ENCODE results near the gene MYH4. TPM values are rescaled to one million over a fixed set of nuclear protein-coding genes. Genes with fewer than 3 reads are reported as not detected.

MYH4 gene
- not detected for polyA plus RNA-seq

DNA sequence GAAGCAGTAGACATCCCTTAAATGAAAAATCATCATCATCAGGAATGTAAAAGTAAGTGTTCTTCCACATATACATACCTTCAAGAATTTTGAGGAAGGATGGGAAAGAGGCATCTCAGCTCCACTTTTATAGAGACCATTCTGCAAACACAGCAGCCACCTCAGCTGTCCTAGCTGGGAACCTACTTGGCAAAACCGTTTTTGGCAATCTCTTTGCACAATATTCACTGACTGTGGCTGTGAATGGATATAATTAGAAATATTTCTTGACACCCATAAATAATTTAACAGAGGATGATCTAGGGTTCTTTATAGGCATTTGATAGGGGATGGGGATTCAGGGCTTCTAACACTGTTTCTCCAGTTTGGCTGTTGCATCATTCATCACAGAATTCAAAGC is at the start of gene MYH4:
TSS of gene MYH4 (minus strand) at position 101 of the 400 bp plus-strand sequence. CDS start 2,814 bp downstream, outside the sequence.
- Histone ChIP-seq H3K36me3 (ENCODE audit: control insufficient read depth in 2 of 2, insufficient read depth in 2 of 2, low read length in 1 of 2) (no peaks in the 10 kb centered on the region), H3K4me3 (ENCODE audit: low read depth in 1 of 2, low read length in 2 of 2) (no peak within 1 kb of the TSS), H3K4me1 (ENCODE audit: control insufficient read depth in 2 of 2, insufficient read depth in 2 of 2, low read length in 1 of 2) (no peaks in the 10 kb centered on the region), H3K27ac (ENCODE audit: low read depth in 2 of 2, low read length in 1 of 2) (no peak within 1 kb of the TSS), H3K9me3 (ENCODE audit: control insufficient read depth in 2 of 2, insufficient read depth in 1 of 2, low read depth in 1 of 2, low read length in 1 of 2) (no peaks in the 10 kb centered on the region), H3K27me3 (ENCODE audit: control insufficient read depth in 1 of 2, insufficient read depth in 2 of 2, low read length in 2 of 2) (no peaks in the 10 kb centered on the region)
- WGBS, 2 donors = 56 to 61% methylated on average over 1 of the region's 1 CpG

DNA sequence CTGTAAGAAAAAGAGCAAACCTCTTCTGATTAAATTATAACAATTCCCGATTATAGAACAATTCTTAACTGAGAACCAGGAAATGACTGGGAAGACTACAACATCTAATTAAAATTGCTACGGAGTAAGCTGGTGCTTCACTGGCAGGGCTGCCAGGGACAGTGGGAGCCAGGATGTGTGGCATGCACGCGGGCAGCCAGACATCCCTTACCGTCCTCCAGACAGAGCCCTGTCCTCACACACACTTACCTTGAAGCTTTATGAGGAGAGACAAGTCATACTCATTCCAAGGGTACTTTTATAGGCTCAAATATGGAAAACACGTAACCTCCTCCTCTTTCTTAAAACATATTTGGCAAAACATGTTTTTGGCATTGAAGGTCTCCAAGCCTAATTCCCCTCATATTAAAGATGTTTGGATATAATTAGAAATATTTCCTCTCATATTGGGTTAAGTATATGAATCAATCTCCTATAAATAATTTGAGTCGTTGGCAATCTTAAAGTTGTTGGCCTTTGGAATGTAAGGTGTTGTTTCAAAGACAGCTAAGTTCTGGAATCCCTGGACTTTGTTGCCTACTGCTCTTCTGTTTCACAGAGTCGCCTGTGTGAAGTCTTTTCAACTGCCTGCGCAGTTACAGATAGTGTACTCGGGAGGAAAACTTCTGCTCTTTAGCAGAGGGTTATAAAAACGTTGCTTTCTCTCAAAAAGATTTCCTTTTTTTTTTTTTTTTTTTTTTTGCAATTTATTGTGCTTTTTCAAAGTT is 49.1 kb upstream of the MYH4 start, which contains the start of gene MYH1:
TSS of gene MYH1 (minus strand) at position 272 of the 767 bp plus-strand sequence. CDS start 1,900 bp downstream, outside the sequence.
- Histone ChIP-seq H3K36me3 (ENCODE audit: control insufficient read depth in 2 of 2, insufficient read depth in 2 of 2, low read length in 1 of 2) (no peaks in the 10 kb centered on the region), H3K27ac (ENCODE audit: low read depth in 2 of 2, low read length in 1 of 2) (no peak within 1 kb of the TSS), H3K27me3 (ENCODE audit: control insufficient read depth in 1 of 2, insufficient read depth in 2 of 2, low read length in 2 of 2) (no peaks in the 10 kb centered on the region), H3K4me3 (ENCODE audit: low read depth in 1 of 2, low read length in 2 of 2) (no peak within 1 kb of the TSS), H3K9me3 (ENCODE audit: control insufficient read depth in 2 of 2, insufficient read depth in 1 of 2, low read depth in 1 of 2, low read length in 1 of 2) (no peaks in the 10 kb centered on the region), H3K4me1 (ENCODE audit: control insufficient read depth in 2 of 2, insufficient read depth in 2 of 2, low read length in 1 of 2) (no peaks in the 10 kb centered on the region)
- 71 to 76% methylated on average over 11 of the region's 11 CpGs for WGBS, 2 donors

DNA sequence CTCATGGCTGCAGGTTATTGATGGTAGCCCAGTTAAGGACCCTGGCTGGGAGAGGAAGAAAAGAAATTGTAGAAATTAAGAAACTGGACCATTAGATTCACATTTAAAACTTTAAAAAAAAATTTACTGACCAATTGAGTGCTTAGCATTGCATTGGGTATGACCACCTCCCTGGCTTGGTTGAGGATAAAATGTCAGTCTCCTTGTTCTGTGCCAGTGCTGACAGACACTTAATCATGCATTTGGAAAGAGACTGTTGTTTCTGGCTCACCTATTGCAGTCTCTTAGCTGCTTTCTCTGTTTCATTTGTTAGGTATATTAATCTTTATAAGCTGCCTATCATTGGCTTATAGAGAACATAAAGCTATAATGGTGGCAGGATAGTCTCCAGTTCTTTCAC is 47.3 kb upstream of the MYH4 start:
- Histone ChIP-seq H3K36me3 (ENCODE audit: control insufficient read depth in 2 of 2, insufficient read depth in 2 of 2, low read length in 1 of 2) (no peaks in the 10 kb centered on the region), H3K9me3 (ENCODE audit: control insufficient read depth in 2 of 2, insufficient read depth in 1 of 2, low read depth in 1 of 2, low read length in 1 of 2) (no peaks in the 10 kb centered on the region), H3K4me1 (ENCODE audit: control insufficient read depth in 2 of 2, insufficient read depth in 2 of 2, low read length in 1 of 2) (no peaks in the 10 kb centered on the region), H3K4me3 (ENCODE audit: low read depth in 1 of 2, low read length in 2 of 2) (no peak overlapping the region), H3K27me3 (ENCODE audit: control insufficient read depth in 1 of 2, insufficient read depth in 2 of 2, low read length in 2 of 2) (no peaks in the 10 kb centered on the region), H3K27ac (ENCODE audit: low read depth in 2 of 2, low read length in 1 of 2) (no peak overlapping the region)

DNA sequence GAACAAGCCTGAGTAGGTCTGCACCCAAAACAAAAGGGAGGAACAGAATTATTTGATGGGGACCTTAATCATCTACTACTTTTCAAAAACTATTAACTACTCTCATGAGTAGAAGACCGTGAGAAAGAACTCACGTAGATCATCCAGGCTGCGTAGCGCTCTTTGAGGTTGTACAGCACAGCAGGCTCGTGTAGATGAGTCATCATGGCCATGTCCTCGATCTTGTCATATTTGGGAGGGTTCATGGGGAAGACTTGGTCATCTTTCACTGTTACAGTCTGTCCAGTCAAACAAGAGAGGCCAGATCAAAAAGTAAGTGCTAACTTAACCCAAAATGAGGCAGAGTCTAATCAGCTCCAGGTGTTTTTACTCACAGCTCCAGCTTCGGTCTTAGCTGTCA is 46.7 kb upstream of the MYH4 start:
- no peak overlapping the region for H3K4me3 ChIP-seq (ENCODE audit: low read depth in 1 of 2, low read length in 2 of 2)
- no peaks in the 10 kb centered on the region for H3K9me3 ChIP-seq (ENCODE audit: control insufficient read depth in 2 of 2, insufficient read depth in 1 of 2, low read depth in 1 of 2, low read length in 1 of 2)
- WGBS, 2 donors = 81% methylated on average over 7 of the region's 7 CpGs

DNA sequence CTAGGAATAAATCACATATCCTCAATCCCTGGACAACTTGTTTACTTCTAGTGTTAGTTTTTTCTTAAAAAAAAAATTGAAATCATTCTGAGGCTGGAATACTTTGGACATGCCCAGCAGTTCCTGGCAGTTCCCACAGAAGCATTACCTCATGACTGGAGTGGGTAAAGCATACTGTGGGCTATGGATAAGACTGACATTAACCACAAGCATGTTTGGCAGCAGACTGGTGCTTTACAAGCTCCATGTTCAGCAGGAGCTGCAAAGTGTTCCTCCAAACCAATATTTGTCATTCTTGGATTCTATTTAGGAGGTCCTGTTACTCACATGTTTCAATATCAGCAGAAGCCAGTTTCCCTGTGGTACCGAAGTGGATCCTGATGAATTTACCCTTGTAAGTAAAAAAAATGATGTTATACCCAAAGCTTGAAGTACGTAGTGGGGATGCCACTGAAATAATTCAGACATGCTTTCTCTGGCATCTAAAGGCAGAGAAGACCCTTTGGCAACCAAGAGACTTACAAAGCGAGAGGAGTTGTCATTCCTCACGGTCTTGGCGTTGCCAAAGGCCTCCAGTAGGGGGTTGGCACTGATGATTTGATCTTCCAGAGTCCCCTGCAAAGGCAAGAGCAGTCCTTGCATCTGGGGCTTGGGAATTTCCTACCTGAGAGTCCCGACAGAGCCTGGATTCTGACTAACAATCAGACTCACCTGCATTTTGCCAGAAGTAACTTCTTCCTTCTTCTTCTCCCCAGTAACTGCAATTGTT is 44.1 kb upstream of the MYH4 start:
- no peaks in the 10 kb centered on the region for H3K9me3 ChIP-seq (ENCODE audit: control insufficient read depth in 2 of 2, insufficient read depth in 1 of 2, low read depth in 1 of 2, low read length in 1 of 2)
- H3K27ac ChIP-seq (ENCODE audit: low read depth in 2 of 2, low read length in 1 of 2) = no peak overlapping the region
- H3K36me3 ChIP-seq (ENCODE audit: control insufficient read depth in 2 of 2, insufficient read depth in 2 of 2, low read length in 1 of 2) = no peaks in the 10 kb centered on the region
- H3K27me3 ChIP-seq (ENCODE audit: control insufficient read depth in 1 of 2, insufficient read depth in 2 of 2, low read length in 2 of 2) = no peaks in the 10 kb centered on the region
- no peaks in the 10 kb centered on the region for H3K4me1 ChIP-seq (ENCODE audit: control insufficient read depth in 2 of 2, insufficient read depth in 2 of 2, low read length in 1 of 2)
- WGBS, 2 donors = 55 to 58% methylated on average over 6 of the region's 6 CpGs
- H3K4me3 ChIP-seq (ENCODE audit: low read depth in 1 of 2, low read length in 2 of 2) = no peak overlapping the region

More for the DNA sequence above, 46.7 kb upstream of the MYH4 start:
- no peak overlapping the region for H3K27ac ChIP-seq (ENCODE audit: low read depth in 2 of 2, low read length in 1 of 2)
- H3K27me3 ChIP-seq (ENCODE audit: control insufficient read depth in 1 of 2, insufficient read depth in 2 of 2, low read length in 2 of 2) = no peaks in the 10 kb centered on the region
- no peaks in the 10 kb centered on the region for H3K4me1 ChIP-seq (ENCODE audit: control insufficient read depth in 2 of 2, insufficient read depth in 2 of 2, low read length in 1 of 2)
- no peaks in the 10 kb centered on the region for H3K36me3 ChIP-seq (ENCODE audit: control insufficient read depth in 2 of 2, insufficient read depth in 2 of 2, low read length in 1 of 2)

DNA sequence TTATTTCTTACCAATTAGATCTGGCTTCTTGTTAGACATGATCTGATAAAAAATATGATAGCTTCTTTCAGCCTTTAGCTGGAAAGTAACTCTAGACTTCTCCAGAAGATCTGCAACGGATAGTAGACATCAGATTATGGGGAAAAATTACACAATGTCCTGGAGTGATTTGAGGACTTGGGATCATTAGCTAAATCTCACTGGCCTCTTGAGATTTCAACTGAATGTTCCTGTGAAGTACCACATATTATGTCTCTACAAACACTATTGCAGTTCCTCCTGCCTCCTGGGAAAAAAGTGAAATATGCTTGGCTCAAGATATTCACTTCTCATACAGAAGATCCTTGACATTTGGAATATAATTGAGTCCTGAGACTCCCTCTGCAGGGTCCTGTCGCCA is 43.5 kb upstream of the MYH4 start:
- Histone ChIP-seq H3K9me3 (ENCODE audit: control insufficient read depth in 2 of 2, insufficient read depth in 1 of 2, low read depth in 1 of 2, low read length in 1 of 2) (no peaks in the 10 kb centered on the region), H3K36me3 (ENCODE audit: control insufficient read depth in 2 of 2, insufficient read depth in 2 of 2, low read length in 1 of 2) (no peaks in the 10 kb centered on the region), H3K27ac (ENCODE audit: low read depth in 2 of 2, low read length in 1 of 2) (no peak overlapping the region), H3K4me3 (ENCODE audit: low read depth in 1 of 2, low read length in 2 of 2) (no peak overlapping the region), H3K4me1 (ENCODE audit: control insufficient read depth in 2 of 2, insufficient read depth in 2 of 2, low read length in 1 of 2) (no peaks in the 10 kb centered on the region), H3K27me3 (ENCODE audit: control insufficient read depth in 1 of 2, insufficient read depth in 2 of 2, low read length in 2 of 2) (no peaks in the 10 kb centered on the region)
- WGBS, 2 donors = 63 to 66% methylated on average over 2 of the region's 2 CpGs

DNA sequence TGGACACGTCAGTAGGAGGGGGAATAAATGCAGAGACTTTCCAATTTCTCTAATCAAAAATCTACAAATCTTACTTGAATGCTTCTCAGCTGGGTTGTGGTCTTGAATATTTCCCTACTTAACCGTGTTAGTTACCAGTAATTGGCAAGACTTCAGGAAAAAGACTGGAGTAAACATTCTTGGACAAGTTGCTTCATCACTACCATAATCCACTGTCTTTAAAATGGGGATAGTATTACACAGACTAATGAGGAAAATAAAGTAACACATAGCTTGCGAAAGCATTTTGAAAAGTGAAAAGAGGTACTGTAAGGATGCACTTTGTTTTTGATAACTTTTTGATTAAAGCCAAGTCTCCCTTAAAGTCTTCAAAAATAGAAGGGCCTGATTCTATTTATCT is 30.6 kb upstream of the MYH4 start:
- peaks cover 0 to 3% of the 10 kb centered on the region in 2 donors for H3K9me3 ChIP-seq (ENCODE audit: control insufficient read depth in 2 of 2, insufficient read depth in 1 of 2, low read depth in 1 of 2, low read length in 1 of 2)
- no peaks in the 10 kb centered on the region for H3K36me3 ChIP-seq (ENCODE audit: control insufficient read depth in 2 of 2, insufficient read depth in 2 of 2, low read length in 1 of 2)
- no peaks in the 10 kb centered on the region for H3K4me1 ChIP-seq (ENCODE audit: control insufficient read depth in 2 of 2, insufficient read depth in 2 of 2, low read length in 1 of 2)
- WGBS, 2 donors = 62 to 70% methylated on average over 3 of the region's 3 CpGs
- no peaks in the 10 kb centered on the region for H3K27me3 ChIP-seq (ENCODE audit: control insufficient read depth in 1 of 2, insufficient read depth in 2 of 2, low read length in 2 of 2)
- no peak overlapping the region for H3K4me3 ChIP-seq (ENCODE audit: low read depth in 1 of 2, low read length in 2 of 2)
- H3K27ac ChIP-seq (ENCODE audit: low read depth in 2 of 2, low read length in 1 of 2) = no peak overlapping the region

DNA sequence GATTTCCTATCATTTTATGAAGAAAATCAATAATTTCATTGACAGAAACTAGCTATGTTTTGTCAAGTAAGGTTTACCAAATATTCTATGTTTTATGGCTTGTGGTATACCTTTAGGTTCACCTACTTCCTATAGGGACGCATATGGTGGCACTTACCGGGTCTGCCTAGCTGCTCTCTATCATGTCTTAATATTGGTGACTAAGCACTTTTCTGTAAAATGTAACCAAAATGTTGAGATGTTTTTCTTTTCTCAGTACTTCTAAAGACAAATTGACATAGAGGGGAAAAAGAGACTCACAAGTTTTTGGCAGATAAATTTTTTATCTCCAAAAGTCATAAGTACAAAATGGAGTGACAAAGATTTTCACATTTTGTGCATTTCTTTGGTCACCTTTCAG is 22.6 kb upstream of the MYH4 start:
- peaks cover 0 to 3% of the 10 kb centered on the region in 2 donors for H3K9me3 ChIP-seq (ENCODE audit: control insufficient read depth in 2 of 2, insufficient read depth in 1 of 2, low read depth in 1 of 2, low read length in 1 of 2)
- H3K36me3 ChIP-seq (ENCODE audit: control insufficient read depth in 2 of 2, insufficient read depth in 2 of 2, low read length in 1 of 2) = no peaks in the 10 kb centered on the region
- H3K27ac ChIP-seq (ENCODE audit: low read depth in 2 of 2, low read length in 1 of 2) = no peak overlapping the region
- no peaks in the 10 kb centered on the region for H3K4me1 ChIP-seq (ENCODE audit: control insufficient read depth in 2 of 2, insufficient read depth in 2 of 2, low read length in 1 of 2)
- 93 to 94% methylated on average over 2 of the region's 2 CpGs for WGBS, 2 donors
- H3K4me3 ChIP-seq (ENCODE audit: low read depth in 1 of 2, low read length in 2 of 2) = no peak overlapping the region
- no peaks in the 10 kb centered on the region for H3K27me3 ChIP-seq (ENCODE audit: control insufficient read depth in 1 of 2, insufficient read depth in 2 of 2, low read length in 2 of 2)

DNA sequence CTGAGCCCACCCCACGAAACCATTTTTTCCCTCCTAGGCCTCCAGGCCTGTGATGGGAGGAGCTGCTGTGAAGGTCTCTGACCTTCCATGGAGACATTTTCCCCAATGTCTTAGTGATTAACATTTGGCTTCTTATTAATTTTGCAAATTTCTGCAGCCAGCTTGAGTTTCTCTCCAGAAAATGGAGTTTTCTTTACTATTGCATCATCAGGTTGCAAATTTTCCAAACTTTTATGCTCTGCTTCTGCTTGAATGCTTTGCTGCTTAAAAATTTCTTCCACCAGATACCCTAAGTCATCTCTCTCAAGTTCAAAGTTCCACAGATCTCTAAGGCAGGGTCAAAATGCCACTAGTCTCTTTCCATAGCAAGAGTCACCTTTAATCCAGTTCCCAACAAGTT is 12.9 kb upstream of the MYH4 start:
- 65% methylated on average over 1 of the region's 1 CpG for WGBS, 2 donors
- H3K27ac ChIP-seq (ENCODE audit: low read depth in 2 of 2, low read length in 1 of 2) = no peak overlapping the region
- no peak overlapping the region for H3K4me3 ChIP-seq (ENCODE audit: low read depth in 1 of 2, low read length in 2 of 2)
- H3K9me3 ChIP-seq (ENCODE audit: control insufficient read depth in 2 of 2, insufficient read depth in 1 of 2, low read depth in 1 of 2, low read length in 1 of 2) = no peaks in the 10 kb centered on the region
- no peaks in the 10 kb centered on the region for H3K36me3 ChIP-seq (ENCODE audit: control insufficient read depth in 2 of 2, insufficient read depth in 2 of 2, low read length in 1 of 2)
- no peaks in the 10 kb centered on the region for H3K4me1 ChIP-seq (ENCODE audit: control insufficient read depth in 2 of 2, insufficient read depth in 2 of 2, low read length in 1 of 2)
- H3K27me3 ChIP-seq (ENCODE audit: control insufficient read depth in 1 of 2, insufficient read depth in 2 of 2, low read length in 2 of 2) = no peaks in the 10 kb centered on the region
